ENCODE results near the gene DNPH1. TPM values are rescaled to one million over a fixed set of nuclear protein-coding genes. Genes with fewer than 3 reads are reported as not detected.

Gene DNPH1
- total and polyA plus RNA-seq, 3 donors from 2014 or later, result 19.3 to 21.8 (median 21.8) TPM

- WGBS, 2 donors, result 74 to 79% methylated on average over 1 of the region's 1 CpG
- intact Hi-C loops (cut with DNase I; ENCODE audit: low total_unique reads), result no loop called here
- Histone ChIP-seq H3K27me3 (no peaks in the 10 kb centered on the region), H3K9me3 (no peaks in the 10 kb centered on the region), H3K27ac (no peak overlapping the region), H3K36me3 (ENCODE audit: low read depth, missing control alignments) (no peaks in the 10 kb centered on the region), H3K4me1 (no peaks in the 10 kb centered on the region), H3K4me3 (no peak overlapping the region)
- no peak for TF ChIP-seq POLR2A (IDR thresholded peaks at IDR 0.05)
- TF ChIP-seq CTCF (IDR thresholded peaks at IDR 0.05), result no peak
- DNase-seq, result no peak
Observed at GRCh38 chr6:43211955-43212354, 17.3 kb downstream of the DNPH1 start.

GRCh38 chr6:43207286-43207685 is 22.0 kb downstream of the DNPH1 start:
- DNase-seq, result no peak
- H3K27ac ChIP-seq, result no peak overlapping the region
- WGBS, 2 donors, result 91 to 95% methylated on average over 2 of the region's 2 CpGs
- H3K9me3 ChIP-seq, result no peaks in the 10 kb centered on the region
- no peak for TF ChIP-seq CTCF (IDR thresholded peaks at IDR 0.05)
- TF ChIP-seq POLR2A (IDR thresholded peaks at IDR 0.05), result no peak
- H3K4me3 ChIP-seq, result no peak overlapping the region
- intact Hi-C loops (cut with DNase I; ENCODE audit: low total_unique reads), result no loop called here
- no peaks in the 10 kb centered on the region for H3K36me3 ChIP-seq (ENCODE audit: low read depth, missing control alignments)
- no peaks in the 10 kb centered on the region for H3K4me1 ChIP-seq
- no peaks in the 10 kb centered on the region for H3K27me3 ChIP-seq

DNA sequence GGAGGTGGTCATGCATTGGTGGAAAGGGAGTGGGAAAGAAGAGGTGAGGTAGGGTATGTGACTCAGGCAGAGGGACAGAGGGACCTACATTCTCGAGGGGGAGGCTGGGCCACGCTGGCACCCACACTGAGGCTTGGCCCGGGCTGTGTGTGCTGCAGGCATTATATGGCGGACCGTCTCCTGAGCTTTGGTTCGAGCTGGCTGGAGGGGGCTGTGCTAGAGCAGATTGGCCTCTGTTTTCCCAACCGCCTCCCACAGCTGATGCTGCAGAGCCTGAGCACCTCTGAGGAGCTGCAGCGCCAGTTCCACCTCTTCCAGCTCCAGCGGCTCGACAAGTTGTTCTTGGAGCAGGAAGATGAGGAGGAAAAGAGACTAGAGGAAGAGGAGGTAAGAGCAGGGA is 23.4 kb downstream of the DNPH1 start:
- intact Hi-C loops (cut with DNase I; ENCODE audit: low total_unique reads), result no loop called here
- Histone ChIP-seq H3K27me3 (no peaks in the 10 kb centered on the region), H3K4me1 (no peaks in the 10 kb centered on the region), H3K36me3 (ENCODE audit: low read depth, missing control alignments) (no peaks in the 10 kb centered on the region), H3K9me3 (no peaks in the 10 kb centered on the region), H3K27ac (no peak overlapping the region), H3K4me3 (no peak overlapping the region)
- no peak for DNase-seq
- WGBS, 2 donors, result 97 to 98% methylated on average over 10 of the region's 10 CpGs
- TF ChIP-seq CTCF (IDR thresholded peaks at IDR 0.05) (no peak), POLR2A (IDR thresholded peaks at IDR 0.05) (no peak)

GRCh38 chr6:43204271-43205105 is 24.8 kb downstream of the DNPH1 start:
- WGBS, 2 donors, result 93 to 97% methylated on average over 23 of the region's 23 CpGs
- no peak overlapping the region for H3K27ac ChIP-seq
- no peaks in the 10 kb centered on the region for H3K27me3 ChIP-seq
- H3K9me3 ChIP-seq, result no peaks in the 10 kb centered on the region
- H3K4me3 ChIP-seq, result no peak overlapping the region
- H3K36me3 ChIP-seq (ENCODE audit: low read depth, missing control alignments), result no peaks in the 10 kb centered on the region
- no peak for DNase-seq
- TF ChIP-seq POLR2A (IDR thresholded peaks at IDR 0.05) (no peak), CTCF (IDR thresholded peaks at IDR 0.05) (no peak)
- intact Hi-C loops (cut with DNase I; ENCODE audit: low total_unique reads), result no loop called here
- H3K4me1 ChIP-seq, result no peaks in the 10 kb centered on the region

- no peak for DNase-seq
- intact Hi-C loops (cut with DNase I; ENCODE audit: low total_unique reads), result no loop called here
- Histone ChIP-seq H3K27me3 (no peaks in the 10 kb centered on the region), H3K27ac (no peak overlapping the region), H3K4me3 (no peak overlapping the region), H3K9me3 (no peaks in the 10 kb centered on the region), H3K36me3 (ENCODE audit: low read depth, missing control alignments) (peaks cover 3% of the 10 kb centered on the region), H3K4me1 (no peaks in the 10 kb centered on the region)
- no peak for TF ChIP-seq CTCF (IDR thresholded peaks at IDR 0.05)
- TF ChIP-seq POLR2A (IDR thresholded peaks at IDR 0.05), result no peak
- 95% methylated on average over 8 of the region's 8 CpGs for WGBS, 2 donors
Observed at GRCh38 chr6:43203718-43204095, 25.6 kb downstream of the DNPH1 start.
